KMS-11 (cell line): ENCODE results near the gene SMPDL3A.
"Not testable (repeated sequence)": the region's sequence is repeated elsewhere in the genome, so short reads cannot be mapped to it uniquely, and the experiment has no call there.

Experiments used
- H2AFZ ChIP-seq: fragments of 200-600 bp; sonication (generic); 2 replicates; pipeline ENCODE4 v1.6.1; 2016; ENCODE audit warnings: antibody characterized with exemption, mixed run types, low read depth
- H3K27ac ChIP-seq: fragments of 200-600 bp; sonication (generic); 2 replicates; pipeline ENCODE4 v1.6.1; 2016; ENCODE audit warnings: mild to moderate bottlenecking, mixed run types
- H3K27me3 ChIP-seq: fragments of 200-600 bp; sonication (generic); 2 replicates; pipeline ENCODE4 v1.6.1; 2017; ENCODE audit warnings: mild to moderate bottlenecking, low read depth, mixed run types, moderate library complexity; ENCODE audit not compliant: insufficient read depth
- H3K36me3 ChIP-seq: fragments of 200-600 bp; sonication (generic); 2 replicates; pipeline ENCODE4 v1.6.1; 2017; ENCODE audit warnings: mild to moderate bottlenecking, mixed run types; ENCODE audit not compliant: insufficient read depth
- H3K4me1 ChIP-seq: fragments of 200-600 bp; sonication (generic); 2 replicates; pipeline ENCODE4 v1.6.1; 2016; ENCODE audit warnings: mild to moderate bottlenecking, low read depth, mixed run types; ENCODE audit not compliant: poor library complexity, severe bottlenecking
- H3K4me2 ChIP-seq: fragments of 200-600 bp; sonication (generic); 2 replicates; pipeline ENCODE4 v1.7.0; 2016; ENCODE audit warnings: mild to moderate bottlenecking, mixed run types
- H3K4me3 ChIP-seq: fragments of 200-600 bp; sonication (generic); IDR thresholded peaks from 2 replicates; pipeline ENCODE4 v1.6.1; 2017; ENCODE audit warnings: low read depth, low read length, mixed read lengths; ENCODE audit not compliant: insufficient read depth
- H3K79me2 ChIP-seq: fragments of 200-600 bp; sonication (generic); 2 replicates; pipeline ENCODE4 v1.6.1; 2016; ENCODE audit warnings: low read depth, mixed run types; ENCODE audit not compliant: insufficient read depth
- H3K9ac ChIP-seq: fragments of 200-600 bp; sonication (generic); 2 replicates; pipeline ENCODE4 v1.6.1; 2016; ENCODE audit warnings: mild to moderate bottlenecking, mixed run types
- H4K20me1 ChIP-seq: fragments of 200-600 bp; sonication (generic); 2 replicates; pipeline ENCODE4 v1.6.1; 2016; ENCODE audit warnings: mild to moderate bottlenecking, mixed run types; ENCODE audit not compliant: insufficient read depth
- TF ChIP-seq, protein P1 (sequence below): fragments of 200-600 bp; sonication (generic); conservative IDR thresholded peaks from 2 replicates; pipeline ENCODE4 v1.6.1; 2017; ENCODE audit warnings: low read depth, mild to moderate bottlenecking, antibody characterized with exemption, low read length, moderate library complexity, mixed read lengths

SMPDL3A gene

DNA sequence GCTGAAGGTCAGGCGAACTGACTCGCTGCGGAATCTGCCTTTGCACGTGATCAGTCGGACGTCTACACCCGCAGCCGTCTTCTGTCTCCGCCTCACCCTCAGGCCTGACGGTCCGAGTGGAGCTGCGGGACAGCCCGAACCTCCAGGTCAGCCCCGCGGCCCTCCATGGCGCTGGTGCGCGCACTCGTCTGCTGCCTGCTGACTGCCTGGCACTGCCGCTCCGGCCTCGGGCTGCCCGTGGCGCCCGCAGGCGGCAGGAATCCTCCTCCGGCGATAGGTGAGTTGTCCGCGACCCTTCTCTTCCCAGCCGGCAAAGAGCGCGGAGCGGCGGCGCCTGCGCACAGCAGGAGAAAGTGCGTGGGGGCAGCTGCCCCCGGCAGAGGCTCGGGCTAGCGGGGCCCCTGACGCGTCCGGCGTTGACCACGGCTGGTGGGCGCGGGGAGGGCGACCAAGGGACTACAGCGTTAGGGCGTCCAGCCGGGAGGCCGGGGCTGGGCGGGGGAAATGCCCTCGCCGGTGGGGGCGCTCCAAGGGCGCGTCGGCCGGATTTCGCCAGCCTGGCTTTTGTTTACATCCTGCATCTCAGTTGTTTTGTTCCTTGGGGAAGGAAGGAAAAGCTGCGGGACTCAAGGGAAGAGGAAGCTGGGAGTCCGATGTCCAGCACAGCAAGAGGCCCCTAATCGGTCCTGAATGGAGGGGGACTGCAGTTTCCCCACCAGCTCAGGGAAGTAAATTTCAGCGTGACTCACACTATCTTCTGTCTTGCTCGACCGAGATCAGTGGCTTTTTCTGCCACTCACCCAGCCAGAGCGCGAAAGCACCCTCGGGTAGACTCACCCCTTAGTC, at the start of gene SMPDL3A:
Gene SMPDL3A, plus strand, starts transcription at position 77 of the 846 bp plus-strand sequence. Its CDS starts 89 bp downstream, at position 166.
- peak within 1 kb of the TSS; percentile 83 for H3K27ac ChIP-seq
- H4K20me1 ChIP-seq: no peaks in the 10 kb centered on the region
- H3K4me1 ChIP-seq: peaks cover 33% of the 10 kb centered on the region
- H3K4me2 ChIP-seq: peak within 1 kb of the TSS; percentile 91
- TF ChIP-seq, protein P1, sequence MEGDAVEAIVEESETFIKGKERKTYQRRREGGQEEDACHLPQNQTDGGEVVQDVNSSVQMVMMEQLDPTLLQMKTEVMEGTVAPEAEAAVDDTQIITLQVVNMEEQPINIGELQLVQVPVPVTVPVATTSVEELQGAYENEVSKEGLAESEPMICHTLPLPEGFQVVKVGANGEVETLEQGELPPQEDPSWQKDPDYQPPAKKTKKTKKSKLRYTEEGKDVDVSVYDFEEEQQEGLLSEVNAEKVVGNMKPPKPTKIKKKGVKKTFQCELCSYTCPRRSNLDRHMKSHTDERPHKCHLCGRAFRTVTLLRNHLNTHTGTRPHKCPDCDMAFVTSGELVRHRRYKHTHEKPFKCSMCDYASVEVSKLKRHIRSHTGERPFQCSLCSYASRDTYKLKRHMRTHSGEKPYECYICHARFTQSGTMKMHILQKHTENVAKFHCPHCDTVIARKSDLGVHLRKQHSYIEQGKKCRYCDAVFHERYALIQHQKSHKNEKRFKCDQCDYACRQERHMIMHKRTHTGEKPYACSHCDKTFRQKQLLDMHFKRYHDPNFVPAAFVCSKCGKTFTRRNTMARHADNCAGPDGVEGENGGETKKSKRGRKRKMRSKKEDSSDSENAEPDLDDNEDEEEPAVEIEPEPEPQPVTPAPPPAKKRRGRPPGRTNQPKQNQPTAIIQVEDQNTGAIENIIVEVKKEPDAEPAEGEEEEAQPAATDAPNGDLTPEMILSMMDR: peak; percentile 29; the same call in 1 of the 2 replicates
- H3K79me2 ChIP-seq: peaks cover 19% of the 10 kb centered on the region; the same call in 1 of the 2 replicates
- H3K9ac ChIP-seq: peak within 1 kb of the TSS; percentile 69
- no peaks in the 10 kb centered on the region for H3K27me3 ChIP-seq
- H3K36me3 ChIP-seq: no peaks in the 10 kb centered on the region
- H2AFZ ChIP-seq: peak within 1 kb of the TSS; percentile 85
- no peak within 1 kb of the TSS for H3K4me3 ChIP-seq

DNA sequence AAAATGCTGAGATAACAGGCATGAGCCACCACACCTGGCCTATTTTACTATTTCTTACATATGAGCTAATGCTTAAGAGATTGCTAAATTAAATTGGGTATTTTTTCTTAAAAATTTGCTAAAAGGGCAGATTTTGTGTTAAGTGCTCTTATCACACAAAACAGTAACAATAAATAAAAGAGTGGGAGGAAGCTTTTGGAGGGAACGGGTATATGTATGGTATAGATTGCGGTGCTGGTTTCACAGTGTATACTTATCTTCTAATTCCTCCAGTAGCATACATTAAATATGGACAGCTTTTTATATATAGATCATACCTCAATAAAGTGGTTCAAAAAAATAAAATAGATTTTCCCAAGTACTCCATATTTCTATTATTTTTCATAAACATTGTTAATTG, 49.0 kb upstream of the SMPDL3A start:
- TF ChIP-seq, protein P1: no peak
- no peaks in the 10 kb centered on the region for H3K27me3 ChIP-seq
- no peaks in the 10 kb centered on the region for H3K4me1 ChIP-seq
- H3K9ac ChIP-seq: no peak overlapping the region
- no peaks in the 10 kb centered on the region for H4K20me1 ChIP-seq
- no peak overlapping the region for H3K27ac ChIP-seq
- no peaks in the 10 kb centered on the region for H3K79me2 ChIP-seq
- H3K4me3 ChIP-seq: no peak overlapping the region
- no peak overlapping the region for H2AFZ ChIP-seq
- H3K36me3 ChIP-seq: no peaks in the 10 kb centered on the region
- H3K4me2 ChIP-seq: no peak overlapping the region

GRCh38 chr6:122740936-122741335, 48.1 kb upstream of the SMPDL3A start:
- Histone ChIP-seq H3K79me2 (no peaks in the 10 kb centered on the region), H2AFZ (no peak overlapping the region), H3K4me1 (no peaks in the 10 kb centered on the region), H3K4me3 (no peak overlapping the region), H4K20me1 (no peaks in the 10 kb centered on the region), H3K27me3 (no peaks in the 10 kb centered on the region), H3K4me2 (no peak overlapping the region), H3K27ac (no peak overlapping the region), H3K36me3 (no peaks in the 10 kb centered on the region), H3K9ac (no peak overlapping the region)
- TF ChIP-seq, protein P1: no peak

DNA sequence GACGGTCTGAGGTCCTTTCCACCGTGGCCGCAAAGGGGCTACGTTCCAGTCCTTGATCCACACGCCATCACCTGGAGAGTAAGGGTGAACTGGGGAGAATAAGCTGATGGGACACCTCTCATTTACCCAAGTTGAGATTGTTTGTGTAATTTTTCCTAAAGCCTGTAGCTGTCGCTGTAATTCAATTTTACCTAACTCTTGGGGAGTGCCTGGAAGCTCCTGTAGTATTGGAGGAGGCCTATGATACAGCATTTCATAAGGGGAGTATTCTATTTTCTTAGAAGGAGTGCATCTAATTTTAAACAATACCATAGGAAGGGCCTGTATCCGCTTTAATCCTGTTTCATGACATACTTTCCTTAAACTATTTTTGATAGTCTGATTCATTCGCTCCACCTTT, 44.8 kb upstream of the SMPDL3A start:
- not testable (repeated sequence) for H3K27ac ChIP-seq, H3K79me2 ChIP-seq, H3K4me2 ChIP-seq, H3K36me3 ChIP-seq, H3K4me3 ChIP-seq, H2AFZ ChIP-seq, H3K9ac ChIP-seq, H3K27me3 ChIP-seq, H3K4me1 ChIP-seq, H4K20me1 ChIP-seq
- TF ChIP-seq, protein P1: peak; percentile 26; the same call in 1 of the 2 replicates

- not testable (repeated sequence) for H3K36me3 ChIP-seq, H3K27ac ChIP-seq, H4K20me1 ChIP-seq, H3K4me2 ChIP-seq, H3K9ac ChIP-seq, H3K27me3 ChIP-seq, H3K4me3 ChIP-seq, H3K79me2 ChIP-seq, H2AFZ ChIP-seq
- H3K4me1 ChIP-seq: peaks cover 11% of the 10 kb centered on the region
These were observed 44.2 kb upstream of the SMPDL3A start for GRCh38 chr6:122744856-122745255.
